ENCODE data around the gene RCSD1.

DNA sequence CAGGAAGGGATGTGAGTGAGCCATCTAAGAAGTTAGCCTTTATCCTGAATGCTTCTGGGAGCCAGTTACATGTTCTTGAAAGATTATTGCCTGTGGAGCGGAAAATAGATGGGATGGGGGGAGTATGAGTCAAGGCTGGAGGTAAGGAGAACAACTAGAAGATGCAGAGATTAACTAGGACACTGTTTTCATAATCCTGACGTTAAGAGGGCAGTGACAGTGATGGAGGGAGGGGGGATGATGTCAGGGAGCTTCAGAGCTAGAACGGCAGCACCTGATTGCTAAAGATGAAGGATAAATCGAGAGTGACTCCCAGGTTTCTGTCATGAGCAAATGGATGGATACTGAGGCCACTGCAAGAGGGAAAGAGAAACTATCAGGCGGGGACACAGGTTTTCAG is 10.0 kb upstream of the RCSD1 start:
- TF ChIP-seq CTCF (IDR thresholded peaks at IDR 0.05; ENCODE audit: insufficient read depth, low read length, poor library complexity, severe bottlenecking) (no peak), EZH2phosphoT487 (conservative IDR thresholded peaks at IDR 0.05; ENCODE audit: low read length) (no peak)
